ENCODE measurements around the gene ANAPC2. TPM values are rescaled to one million over a fixed set of nuclear protein-coding genes. Genes with fewer than 3 reads are reported as not detected.

ANAPC2 gene
- total RNA-seq, 1 experiment from 2014 or later, result 80.9 TPM

GRCh38 chr9:137141976-137142936 is 46.1 kb downstream of the ANAPC2 start:
- DNase-seq (ENCODE audit: low spot score) (no peak), ATAC-seq (no peak)
- Mint-ChIP-seq H3K4me1 (peaks cover 6% of the 10 kb centered on the region; the same call in 1 of the 2 replicates), H3K4me3 (no peak overlapping the region), H3K9me3 (no peaks in the 10 kb centered on the region), H3K36me3 (no peaks in the 10 kb centered on the region), H3K27me3 (ENCODE audit: low read depth) (peaks cover 59% of the 10 kb centered on the region), H3K27ac (no peak overlapping the region)
- ChIA-PET CTCF (interaction anchor here (0.6 kb wide), 1 partner anchor 81 kb away, joined by 5 read pairs; no protein-coding TSS in a partner anchor), POLR2A (no interaction called here)
- TF ChIP-seq PRDM15 (CRISPR knock-in tag; IDR thresholded peaks at IDR 0.05), result no peak
- TF ChIP-seq ZNF425 (CRISPR knock-in tag; conservative IDR thresholded peaks at IDR 0.05), result no peak
- no peak for TF ChIP-seq NR3C1 (CRISPR knock-in tag; conservative IDR thresholded peaks at IDR 0.05; ENCODE audit: low read depth)
- TF ChIP-seq KAT7 (CRISPR knock-in tag; IDR thresholded peaks at IDR 0.05; ENCODE audit: borderline replicate concordance), result no peak
- TF ChIP-seq ZNF138 (CRISPR knock-in tag; conservative IDR thresholded peaks at IDR 0.05), result no peak
- TF ChIP-seq ZNF121 (CRISPR knock-in tag; IDR thresholded peaks at IDR 0.05), result no peak

- Mint-ChIP-seq H3K9me3 (no peaks in the 10 kb centered on the region), H3K36me3 (no peaks in the 10 kb centered on the region), H3K27me3 (ENCODE audit: low read depth) (peaks cover 68% of the 10 kb centered on the region), H3K4me1 (peaks cover 6% of the 10 kb centered on the region; the same call in 1 of the 2 replicates), H3K27ac (no peak overlapping the region), H3K4me3 (no peak overlapping the region)
- ATAC-seq, result no peak
- POLR2A ChIA-PET, result no interaction called here
- no peak for DNase-seq (ENCODE audit: low spot score)
- CTCF ChIA-PET, result no interaction called here
- no peak for TF ChIP-seq ZNF138 (CRISPR knock-in tag; conservative IDR thresholded peaks at IDR 0.05)
- TF ChIP-seq ZMAT4 (CRISPR knock-in tag; IDR thresholded peaks at IDR 0.05), result no peak
- TF ChIP-seq ZSCAN18 (CRISPR knock-in tag; IDR thresholded peaks at IDR 0.05), result no peak
- no peak for TF ChIP-seq FOXP1 (CRISPR knock-in tag; IDR thresholded peaks at IDR 0.05; ENCODE audit: borderline replicate concordance)
- no peak for TF ChIP-seq SMAD3 (CRISPR knock-in tag; IDR thresholded peaks at IDR 0.05; ENCODE audit: borderline replicate concordance)
- no peak for TF ChIP-seq CTCF (IDR thresholded peaks at IDR 0.05)
- TF ChIP-seq ATF1 (CRISPR knock-in tag; IDR thresholded peaks at IDR 0.05), result no peak
- no peak for TF ChIP-seq TCF7 (CRISPR knock-in tag; IDR thresholded peaks at IDR 0.05; ENCODE audit: low read depth)
- TF ChIP-seq MLX (CRISPR knock-in tag; IDR thresholded peaks at IDR 0.05), result no peak
- TF ChIP-seq NR2C2 (CRISPR knock-in tag; IDR thresholded peaks at IDR 0.05), result no peak
- TF ChIP-seq MAX (CRISPR knock-in tag; IDR thresholded peaks at IDR 0.05), result no peak
- TF ChIP-seq ZNF416 (CRISPR knock-in tag; IDR thresholded peaks at IDR 0.05), result no peak
- TF ChIP-seq CREM (CRISPR knock-in tag; IDR thresholded peaks at IDR 0.05), result no peak
Observed at GRCh38 chr9:137141050-137141810, 47.1 kb downstream of the ANAPC2 start.

Data from WTC11 (cell line).